Stimulated activated naive CD8-positive, alpha-beta T cell treated with anti-CD3 and anti-CD28 coated beads, Interleukin-15, Interleukin-2, amounts not matched to agents 100 U/mL and 50 U/mL, for 24 hours (primary cell): ENCODE measurements around the gene UBE2R2.
"Not testable (repeated sequence)": the region's sequence is repeated elsewhere in the genome, so short reads cannot be mapped to it uniquely, and the experiment has no call there.

ENCODE experiments used
- ATAC-seq: fragments of 150-1000 bp; cut with Tn5 transposase; one replicate; pipeline ENCODE4 v1.10.0; 2021
- DNase-seq: peaks from one replicate; pipeline ENCODE4 v3.0.0; 2021

UBE2R2 gene

GRCh38 chr9:33927694-33928093 is 110.7 kb downstream of the UBE2R2 start:
- ATAC-seq: no peak
- DNase-seq: no peak

DNA sequence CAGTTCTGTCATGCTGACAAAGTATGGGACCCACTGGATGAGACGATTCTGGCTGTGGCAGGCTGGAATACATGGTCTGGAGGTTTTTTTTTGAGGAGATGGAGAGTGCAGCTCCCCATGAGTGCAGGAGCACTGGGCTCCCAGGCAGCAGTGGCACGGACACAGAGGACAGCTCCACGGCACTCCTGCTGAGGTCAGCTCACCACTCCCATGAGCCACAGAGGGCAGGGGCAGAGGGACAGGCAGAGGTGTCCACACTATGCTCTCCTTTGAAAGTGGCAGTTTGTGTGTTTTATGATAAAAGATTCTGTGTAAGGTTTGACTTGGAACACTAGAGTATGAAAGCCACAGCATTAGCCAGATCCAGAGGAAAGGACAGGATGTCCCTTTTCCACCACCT is 114.4 kb downstream of the UBE2R2 start:
- ATAC-seq: no peak
- DNase-seq: no peak

GRCh38 chr9:33932078-33932807 is 115.3 kb downstream of the UBE2R2 start:
- ATAC-seq (no peak), DNase-seq (no peak)

DNA sequence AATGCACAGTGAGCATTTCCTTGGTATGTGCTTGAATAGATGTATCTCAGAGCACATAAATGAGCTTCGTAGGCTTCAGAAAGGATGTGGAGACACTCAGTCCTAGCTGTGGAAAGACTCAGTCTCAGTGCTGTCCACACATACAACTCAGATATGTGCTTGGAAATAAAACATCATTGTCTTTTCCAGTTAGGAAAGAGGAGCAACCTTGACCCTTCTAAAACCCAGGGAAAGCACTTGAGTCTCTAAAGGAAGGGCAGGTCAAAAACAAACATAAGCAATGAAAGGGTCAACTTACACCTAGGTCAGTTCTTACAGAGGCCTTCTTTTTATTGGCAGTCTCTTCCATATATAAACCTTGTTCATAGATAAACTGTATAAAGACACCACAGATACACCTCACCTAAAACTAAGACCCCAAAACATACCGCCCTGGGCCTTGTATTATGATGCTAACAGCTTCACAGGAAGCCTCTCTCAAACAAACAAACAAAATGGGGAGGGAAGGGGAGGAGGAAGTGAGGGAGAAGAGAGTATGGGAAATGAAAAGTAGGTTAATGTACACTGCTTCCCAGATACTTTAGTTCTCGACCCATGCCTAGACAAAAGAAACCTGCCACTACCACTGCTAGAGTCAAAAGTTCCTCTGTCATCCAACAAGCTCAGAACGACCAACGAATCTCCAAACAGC is 117.4 kb downstream of the UBE2R2 start:
- no peak for ATAC-seq

GRCh38 chr9:33939924-33940874 is 123.2 kb downstream of the UBE2R2 start:
- ATAC-seq (no peak), DNase-seq (no peak)

More for the DNA sequence above, 117.4 kb downstream of the UBE2R2 start:
- no peak for DNase-seq

DNA sequence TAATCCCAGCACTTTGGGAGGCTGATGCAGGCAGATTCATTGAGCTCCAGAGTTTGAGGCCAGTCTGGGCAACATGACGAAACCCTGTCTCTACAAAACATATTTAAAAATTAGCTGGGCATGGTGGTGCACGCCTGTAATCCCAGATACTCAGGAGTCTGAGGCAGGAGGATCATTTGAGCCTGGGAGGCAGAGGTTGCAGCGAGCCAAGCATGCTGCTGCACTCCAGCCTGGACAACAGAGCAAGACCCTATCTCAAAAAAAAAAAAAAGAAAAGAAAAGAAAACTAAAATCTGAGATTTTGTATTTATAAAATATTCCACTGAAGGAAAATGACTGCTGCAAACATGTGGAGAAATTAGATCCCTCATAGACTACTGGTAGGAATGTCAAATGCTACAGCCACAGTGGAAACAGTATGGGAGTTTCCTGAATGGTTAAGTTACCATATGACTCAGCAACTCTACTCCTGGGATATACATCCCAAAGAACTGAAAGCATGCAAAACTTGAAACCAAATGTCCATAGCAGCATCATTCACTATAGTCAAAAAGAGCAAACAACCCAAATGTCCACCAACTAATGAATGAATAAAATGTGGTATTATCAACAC is 125.6 kb downstream of the UBE2R2 start:
- ATAC-seq: no peak
- DNase-seq: no peak

- DNase-seq (no peak), ATAC-seq (no peak)
These were observed 126.4 kb downstream of the UBE2R2 start for GRCh38 chr9:33943389-33943788.

- ATAC-seq (no peak), DNase-seq (no peak)
These were observed 130.0 kb downstream of the UBE2R2 start for GRCh38 chr9:33946779-33947535.

GRCh38 chr9:33950371-33950770 is 133.4 kb downstream of the UBE2R2 start:
- no peak for ATAC-seq
- DNase-seq: no peak

DNA sequence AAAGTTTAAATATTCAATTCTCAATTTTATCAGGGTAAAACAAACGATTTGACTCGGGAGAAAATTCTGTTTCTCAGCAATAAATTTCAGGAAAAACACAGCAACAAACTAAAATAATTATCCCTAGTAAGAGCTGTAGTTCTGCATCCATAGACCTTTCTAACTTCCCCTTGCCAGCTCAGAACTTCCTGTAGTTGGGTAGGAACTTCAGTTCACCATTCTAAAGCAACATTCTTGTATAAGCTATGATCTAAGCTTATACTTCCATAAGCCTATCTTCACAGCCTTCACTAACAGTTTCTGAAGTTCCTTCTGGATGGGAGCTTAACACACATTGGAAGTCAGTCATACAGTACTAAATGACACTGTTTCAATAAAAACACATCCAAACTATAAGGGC is 135.1 kb downstream of the UBE2R2 start:
- no peak for DNase-seq

DNA sequence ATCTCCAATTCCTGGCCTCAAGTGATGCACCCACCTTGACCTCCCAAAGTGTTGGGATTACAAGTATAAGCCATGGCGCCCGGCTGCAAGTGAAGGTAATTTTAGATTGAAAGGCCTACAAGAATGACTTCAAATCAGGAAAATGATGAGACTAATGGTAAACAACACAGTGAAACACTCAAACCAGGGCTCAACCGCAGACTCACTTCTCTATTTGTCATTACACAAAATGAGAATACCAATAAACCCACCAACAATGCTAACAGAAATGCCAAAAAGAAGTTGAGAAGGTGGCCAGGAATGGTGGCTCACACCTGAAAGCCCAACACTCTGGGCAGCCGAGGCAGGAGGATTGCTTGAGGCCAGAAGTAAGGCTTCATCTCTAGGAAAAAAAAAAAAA is 139.6 kb downstream of the UBE2R2 start:
- ATAC-seq (no peak), DNase-seq (no peak)

More for the DNA sequence above, 135.1 kb downstream of the UBE2R2 start:
- ATAC-seq: no peak

DNA sequence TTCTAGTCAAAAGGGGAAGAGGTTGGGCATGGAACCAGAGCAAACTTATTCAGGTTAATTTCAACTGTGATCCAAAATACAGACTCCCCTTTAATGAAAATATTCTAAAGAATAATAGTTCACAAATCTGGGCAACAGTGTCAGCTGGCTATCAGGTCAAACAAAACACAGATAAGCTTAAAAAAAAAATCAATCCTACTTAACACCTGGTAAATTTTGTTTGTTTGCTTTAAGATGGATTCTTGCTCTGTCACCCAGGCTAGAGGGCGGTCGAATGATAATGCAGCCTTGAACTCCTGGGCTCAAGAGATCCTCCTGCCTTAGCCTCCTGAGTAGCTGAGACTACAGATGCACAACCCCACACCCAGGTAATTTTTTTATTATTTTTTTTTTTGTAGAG is 142.8 kb downstream of the UBE2R2 start:
- ATAC-seq (no peak), DNase-seq (no peak)

DNA sequence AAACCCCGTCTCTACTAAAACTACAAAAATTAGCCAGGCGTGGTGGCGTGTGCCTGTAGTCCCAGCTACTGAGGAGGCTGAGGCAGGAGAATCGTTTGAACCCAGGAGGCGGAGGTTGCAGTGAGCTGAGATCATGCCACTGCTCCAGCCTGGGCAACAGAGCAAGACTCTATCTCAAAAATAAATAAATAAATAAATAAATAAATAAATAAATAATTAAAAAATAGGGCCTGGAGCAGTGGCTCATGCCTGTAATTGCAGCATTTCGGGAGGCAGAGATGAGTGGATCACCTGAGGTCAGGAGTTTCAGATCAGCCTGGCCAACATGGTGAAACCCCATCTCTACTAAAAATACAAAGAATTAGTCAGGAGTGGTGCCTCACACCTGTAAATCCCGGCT is 145.5 kb downstream of the UBE2R2 start:
- not testable (repeated sequence) for ATAC-seq, DNase-seq

- ATAC-seq (no peak), DNase-seq (no peak)
These were observed 147.3 kb downstream of the UBE2R2 start for GRCh38 chr9:33964086-33964768.
